Neural progenitor cell (in vitro differentiated cells): Measurements from ENCODE around the gene GIMD1. TPM values are rescaled to one million over a fixed set of nuclear protein-coding genes. Genes with fewer than 3 reads are reported as not detected.

Experiments used
- DNase-seq: peaks from one replicate; pipeline ENCODE4 v3.0.0-alpha.2; 2016; ENCODE audit warnings: low spot score
- H2AFZ ChIP-seq: fragments of 200-600 bp; sonication (generic); replicated peaks from 2 replicates; pipeline ENCODE4 v1.6.1; 2016; ENCODE audit warnings: antibody characterized with exemption
- H3F3A ChIP-seq: fragments of 200-600 bp; sonication (generic); 2 replicates; pipeline ENCODE4 v1.6.1; 2016; ENCODE audit warnings: antibody characterized with exemption, low read depth
- H3K27ac ChIP-seq: fragments of 200-600 bp; sonication (generic); 2 replicates; pipeline ENCODE4 v1.5.1; 2016; ENCODE audit warnings: mild to moderate bottlenecking
- H3K27me3 ChIP-seq: fragments of 200-600 bp; sonication (generic); 2 replicates; pipeline ENCODE4 v1.6.1; 2016; ENCODE audit warnings: mild to moderate bottlenecking, moderate library complexity
- H3K36me3 ChIP-seq: fragments of 200-600 bp; sonication (generic); 2 replicates; pipeline ENCODE4 v1.5.1; 2016
- H3K4me1 ChIP-seq: fragments of 200-600 bp; sonication (generic); 2 replicates; pipeline ENCODE4 v1.6.1; 2016; ENCODE audit warnings: mixed run types
- H3K4me2 ChIP-seq: fragments of 200-600 bp; sonication (generic); 2 replicates; pipeline ENCODE4 v1.6.1; 2016
- H3K4me3 ChIP-seq: fragments of 200-600 bp; sonication (generic); 2 replicates; pipeline ENCODE4 v1.5.1; 2016
- H3K79me2 ChIP-seq: fragments of 200-600 bp; sonication (generic); 2 replicates; pipeline ENCODE4 v1.6.1; 2016; ENCODE audit warnings: low read depth
- H3K9ac ChIP-seq: fragments of 200-600 bp; sonication (generic); 2 replicates; pipeline ENCODE4 v1.6.1; 2016
- H3K9me3 ChIP-seq: fragments of 200-600 bp; sonication (generic); 2 replicates; pipeline ENCODE4 v1.5.1; 2016; ENCODE audit warnings: low read depth
- H4K20me1 ChIP-seq: fragments of 200-600 bp; sonication (generic); 2 replicates; pipeline ENCODE4 v1.6.1; 2016; ENCODE audit warnings: low read depth
- H3K27ac Mint-ChIP-seq: 3 replicates; pipeline ENCODE4 v1.8.0; 2021; ENCODE audit warnings: mixed read lengths
- H3K27me3 Mint-ChIP-seq: 2 replicates; pipeline ENCODE4 v1.8.0; 2022; ENCODE audit warnings: low read depth, mild to moderate bottlenecking, inconsistent platforms, moderate library complexity, mixed read lengths; ENCODE audit not compliant: insufficient read depth
- H3K36me3 Mint-ChIP-seq: 3 replicates; pipeline ENCODE4 v1.8.0; 2021; ENCODE audit warnings: mixed read lengths
- H3K4me1 Mint-ChIP-seq: 3 replicates; pipeline ENCODE4 v1.8.0; 2021; ENCODE audit warnings: mixed read lengths
- H3K4me3 Mint-ChIP-seq: 3 replicates; pipeline ENCODE4 v1.8.0; 2021; ENCODE audit warnings: mild to moderate bottlenecking, moderate library complexity, mixed read lengths
- H3K9me3 Mint-ChIP-seq: 3 replicates; pipeline ENCODE4 v1.8.0; 2020; ENCODE audit warnings: mixed read lengths
- EZH2 ChIP-seq: fragments of 200-600 bp; sonication (generic); IDR thresholded peaks from 2 replicates; pipeline ENCODE4 v1.6.1; 2017; ENCODE audit warnings: antibody characterized with exemption, mild to moderate bottlenecking, moderate library complexity
- EZH2phosphoT487 ChIP-seq: fragments of 200-600 bp; sonication (generic); IDR thresholded peaks from 2 replicates; pipeline ENCODE4 v1.6.1; 2017; ENCODE audit warnings: antibody characterized with exemption
- total RNA-seq: library from RNA; depleted of rRNA; stranded (reverse); fragments of >200 nt; gene quantifications from 2 replicates; pipeline ENCODE4 v1.2.3, GENCODE V29; 2015; ENCODE audit warnings: low replicate concordance
- TF ChIP-seq, protein P1 (sequence below): fragments of 200-600 bp; sonication (generic); IDR thresholded peaks from 2 replicates; pipeline ENCODE4 v1.5.1; 2017; ENCODE audit warnings: antibody characterized with exemption, mild to moderate bottlenecking

Gene GIMD1
- total RNA-seq, 1 donor from 2014 or later = not detected

- no peaks in the 10 kb centered on the region for H3K27me3 Mint-ChIP-seq
- H3K4me1 Mint-ChIP-seq = peaks cover 11% of the 10 kb centered on the region
- H3K36me3 Mint-ChIP-seq = peaks cover 16% of the 10 kb centered on the region
- H3K9me3 Mint-ChIP-seq = peaks cover 5% of the 10 kb centered on the region
- Histone ChIP-seq H3K79me2 (peaks cover 80% of the 10 kb centered on the region), H3F3A (peaks cover 16% of the 10 kb centered on the region), H2AFZ (peak overlapping the region; percentile 90), H3K36me3 (no peaks in the 10 kb centered on the region), H3K9me3 (no peaks in the 10 kb centered on the region), H3K4me2 (peak overlapping the region; percentile 91), H3K27ac (peak overlapping the region; percentile 96), H3K9ac (peak overlapping the region; percentile 98), H3K4me3 (peak overlapping the region; percentile 86), H3K4me1 (peaks cover 17% of the 10 kb centered on the region), H3K27me3 (no peaks in the 10 kb centered on the region), H4K20me1 (no peaks in the 10 kb centered on the region)
- H3K4me3 Mint-ChIP-seq = no peak overlapping the region
- peak; percentile 2 for DNase-seq
- no peak overlapping the region for H3K27ac Mint-ChIP-seq
- TF ChIP-seq EZH2phosphoT487 = no peak
- TF ChIP-seq EZH2 = no peak
- TF ChIP-seq, protein P1, sequence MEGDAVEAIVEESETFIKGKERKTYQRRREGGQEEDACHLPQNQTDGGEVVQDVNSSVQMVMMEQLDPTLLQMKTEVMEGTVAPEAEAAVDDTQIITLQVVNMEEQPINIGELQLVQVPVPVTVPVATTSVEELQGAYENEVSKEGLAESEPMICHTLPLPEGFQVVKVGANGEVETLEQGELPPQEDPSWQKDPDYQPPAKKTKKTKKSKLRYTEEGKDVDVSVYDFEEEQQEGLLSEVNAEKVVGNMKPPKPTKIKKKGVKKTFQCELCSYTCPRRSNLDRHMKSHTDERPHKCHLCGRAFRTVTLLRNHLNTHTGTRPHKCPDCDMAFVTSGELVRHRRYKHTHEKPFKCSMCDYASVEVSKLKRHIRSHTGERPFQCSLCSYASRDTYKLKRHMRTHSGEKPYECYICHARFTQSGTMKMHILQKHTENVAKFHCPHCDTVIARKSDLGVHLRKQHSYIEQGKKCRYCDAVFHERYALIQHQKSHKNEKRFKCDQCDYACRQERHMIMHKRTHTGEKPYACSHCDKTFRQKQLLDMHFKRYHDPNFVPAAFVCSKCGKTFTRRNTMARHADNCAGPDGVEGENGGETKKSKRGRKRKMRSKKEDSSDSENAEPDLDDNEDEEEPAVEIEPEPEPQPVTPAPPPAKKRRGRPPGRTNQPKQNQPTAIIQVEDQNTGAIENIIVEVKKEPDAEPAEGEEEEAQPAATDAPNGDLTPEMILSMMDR = no peak
These were observed 51.7 kb downstream of the GIMD1 start for GRCh38 chr4:106316773-106317409.

DNA sequence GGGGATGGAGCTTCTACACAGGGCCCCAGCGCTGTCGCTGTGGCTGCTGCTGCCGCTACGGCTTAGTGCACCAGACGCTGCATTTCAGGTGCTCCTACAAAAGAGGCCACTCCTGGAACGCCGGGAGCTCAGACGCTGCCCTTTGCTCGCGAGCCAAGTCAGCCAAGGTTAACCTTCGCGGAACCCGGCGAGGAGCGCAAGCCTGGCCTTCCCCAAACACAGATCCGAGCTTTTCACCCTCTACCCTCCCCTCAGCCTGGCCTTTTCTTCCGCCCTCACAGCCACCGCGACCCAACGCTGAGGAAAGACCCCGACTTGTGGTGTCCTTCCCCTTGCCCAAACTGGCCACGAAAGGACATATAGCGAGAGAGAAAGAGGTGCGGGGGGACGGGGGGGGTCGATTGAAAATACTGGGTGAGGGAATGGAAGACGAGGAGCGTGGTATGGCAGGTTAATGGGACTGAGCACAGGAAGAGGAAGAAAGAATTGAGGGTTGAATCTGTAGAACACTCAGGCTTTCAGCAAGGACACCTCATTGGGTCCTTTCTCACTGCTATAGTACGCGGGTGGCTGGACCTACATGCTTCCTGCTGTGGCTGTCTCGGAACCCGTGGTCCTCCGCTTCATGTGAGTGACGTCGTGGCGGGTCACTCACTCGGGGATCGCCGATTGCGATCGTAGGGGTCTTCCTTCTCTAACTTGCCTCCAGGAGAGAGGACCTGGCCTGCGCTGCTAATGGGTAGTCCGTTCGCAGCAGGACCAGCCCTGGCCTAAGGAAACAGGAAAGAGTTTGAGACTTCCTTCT, 52.4 kb downstream of the GIMD1 start, which contains the start of the genes AIMP1 and TBCK:
Gene AIMP1 (plus strand): TSS at position 583 of the 805 bp plus-strand sequence. CDS start 8,460 bp downstream, outside the sequence.
Gene TBCK (minus strand): TSS at position 242 of the 805 bp plus-strand sequence. CDS start 7,249 bp downstream, outside the sequence.
- Mint-ChIP-seq H3K4me3 (no peak within 1 kb of the TSS), H3K27me3 (no peaks in the 10 kb centered on the region)

DNA sequence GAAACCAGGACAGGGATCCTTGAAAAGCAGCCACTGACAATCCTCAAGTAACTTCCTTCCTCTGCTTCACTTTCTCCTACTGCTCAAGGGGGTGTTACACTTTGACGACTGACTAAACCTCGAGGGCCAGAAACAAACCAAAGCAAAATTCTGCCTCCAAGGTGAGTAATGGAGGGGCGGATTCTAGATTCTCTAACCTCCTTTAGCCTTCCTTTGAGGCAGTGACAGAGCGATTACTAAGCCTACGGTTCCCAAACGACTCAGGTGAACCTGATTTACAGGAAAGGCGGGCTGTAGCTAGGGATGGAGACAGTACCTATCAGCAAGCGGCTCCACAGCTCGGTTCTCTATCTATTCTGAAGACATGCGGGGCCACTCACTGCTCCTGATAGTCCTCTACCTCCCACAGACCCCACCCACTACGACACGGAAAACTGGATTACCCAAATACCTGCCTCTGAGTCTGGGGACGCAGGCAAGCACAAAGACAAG, 53.1 kb downstream of the GIMD1 start:
- no peaks in the 10 kb centered on the region for H3K9me3 ChIP-seq
- H3K27ac ChIP-seq = peak overlapping the region; percentile 96
- Mint-ChIP-seq H3K27me3 (no peaks in the 10 kb centered on the region), H3K9me3 (peaks cover 3% of the 10 kb centered on the region), H3K36me3 (peaks cover 10% of the 10 kb centered on the region), H3K4me3 (no peak overlapping the region), H3K4me1 (peaks cover 11% of the 10 kb centered on the region), H3K27ac (no peak overlapping the region)
- H3K4me3 ChIP-seq = peak overlapping the region; percentile 86
- H3K79me2 ChIP-seq = peaks cover 94% of the 10 kb centered on the region
- no peaks in the 10 kb centered on the region for H3K36me3 ChIP-seq
- no peaks in the 10 kb centered on the region for H3K27me3 ChIP-seq
- H3F3A ChIP-seq = peaks cover 16% of the 10 kb centered on the region
- no peak for TF ChIP-seq EZH2
- TF ChIP-seq, protein P1 = no peak
- no peak for TF ChIP-seq EZH2phosphoT487
- peaks cover 17% of the 10 kb centered on the region for H3K4me1 ChIP-seq
- H2AFZ ChIP-seq = peak overlapping the region; percentile 90
- H4K20me1 ChIP-seq = no peaks in the 10 kb centered on the region
- DNase-seq = peak; percentile 2
- H3K4me2 ChIP-seq = peak overlapping the region; percentile 91
- peak overlapping the region; percentile 98 for H3K9ac ChIP-seq

More for the DNA sequence above, 52.4 kb downstream of the GIMD1 start, which contains the start of the genes AIMP1 and TBCK:
- H3K4me1 Mint-ChIP-seq = peaks cover 11% of the 10 kb centered on the region
- peaks cover 3% of the 10 kb centered on the region for H3K9me3 Mint-ChIP-seq
- peaks cover 14% of the 10 kb centered on the region for H3K36me3 Mint-ChIP-seq
- no peaks in the 10 kb centered on the region for H3K9me3 ChIP-seq
- peak; percentile 93 for DNase-seq
- no peak for TF ChIP-seq EZH2phosphoT487
- TF ChIP-seq EZH2 = no peak
- H3K4me2 ChIP-seq = peak within 1 kb of the TSS; percentile 91
- no peaks in the 10 kb centered on the region for H3K36me3 ChIP-seq
- H3K4me1 ChIP-seq = peaks cover 17% of the 10 kb centered on the region
- no peak within 1 kb of the TSS for H3K27ac Mint-ChIP-seq
- peak within 1 kb of the TSS; percentile 98 for H3K9ac ChIP-seq
- peak within 1 kb of the TSS; percentile 86 for H3K4me3 ChIP-seq
- peaks cover 16% of the 10 kb centered on the region for H3F3A ChIP-seq
- H3K27me3 ChIP-seq = no peaks in the 10 kb centered on the region
- peaks cover 87% of the 10 kb centered on the region for H3K79me2 ChIP-seq
- H3K27ac ChIP-seq = peak within 1 kb of the TSS; percentile 96
- H4K20me1 ChIP-seq = no peaks in the 10 kb centered on the region
- H2AFZ ChIP-seq = peak within 1 kb of the TSS; percentile 90
